HG02973 (cell line): ENCODE data around the gene TERT.
"Not testable (repeated sequence)": the region's sequence is repeated elsewhere in the genome, so short reads cannot be mapped to it uniquely, and the experiment has no call there.

Source experiments
- ATAC-seq: cut with Tn5 transposase; IDR thresholded peaks from one replicate; pipeline ENCODE4 v1.9.1; 2021; ENCODE audit warnings: moderate library complexity; ENCODE audit not compliant: unreplicated experiment

TERT gene

GRCh38 chr5:1243487-1244130 is 51.3 kb downstream of the TERT start:
- ATAC-seq, result no peak

- ATAC-seq, result no peak
Measured at GRCh38 chr5:1242733-1243486, 52.0 kb downstream of the TERT start.

GRCh38 chr5:1241509-1242080 is 53.3 kb downstream of the TERT start:
- no peak for ATAC-seq

- no peak for ATAC-seq
Measured at GRCh38 chr5:1240496-1241260, 54.2 kb downstream of the TERT start.

GRCh38 chr5:1239505-1240251 is 55.2 kb downstream of the TERT start:
- no peak for ATAC-seq

- no peak for ATAC-seq
Measured at GRCh38 chr5:1235838-1236237, 59.0 kb downstream of the TERT start.

- no peak for ATAC-seq
Measured at GRCh38 chr5:1235379-1235778, 59.5 kb downstream of the TERT start.

- ATAC-seq, result no peak
Measured at GRCh38 chr5:1232780-1233179, 62.1 kb downstream of the TERT start.

- ATAC-seq, result no peak
Measured at GRCh38 chr5:1231354-1231905, 63.4 kb downstream of the TERT start.

- no peak for ATAC-seq
Measured at GRCh38 chr5:1230551-1230950, 64.3 kb downstream of the TERT start.

- ATAC-seq, result no peak
Measured at GRCh38 chr5:1229822-1230221, 65.0 kb downstream of the TERT start.

- ATAC-seq, result not testable (repeated sequence)
Measured at GRCh38 chr5:1229023-1229422, 65.8 kb downstream of the TERT start.

- no peak for ATAC-seq
Measured at GRCh38 chr5:1228120-1228519, 66.7 kb downstream of the TERT start.

- ATAC-seq, result no peak
Measured at GRCh38 chr5:1227667-1228066, 67.2 kb downstream of the TERT start.

GRCh38 chr5:1226839-1227581 is 67.9 kb downstream of the TERT start:
- no peak for ATAC-seq

GRCh38 chr5:1226231-1226630 is 68.6 kb downstream of the TERT start:
- ATAC-seq, result no peak

- no peak for ATAC-seq
Measured at GRCh38 chr5:1225081-1225480, 69.8 kb downstream of the TERT start, which contains the start of gene SLC6A18. Gene SLC6A18, plus strand, starts transcription at chr5:1225381. Its CDS starts 97 bp downstream, at chr5:1225478.

GRCh38 chr5:1224631-1225030 is 70.2 kb downstream of the TERT start:
- no peak for ATAC-seq

GRCh38 chr5:1223278-1223670 is 71.6 kb downstream of the TERT start:
- ATAC-seq, result no peak
